OCI-LY3 (cell line): ENCODE results near the gene PAK2.

Experiments used
- H2AFZ ChIP-seq: fragments of 200-600, 300-600 bp; shearing (Covaris generic); 2 replicates; pipeline ENCODE4 v1.6.0; 2014; ENCODE audit warnings: antibody characterized with exemption, low read depth, low read length
- H3K27ac ChIP-seq: fragments of 200-600, 300-600 bp; sonication (generic); 2 replicates; pipeline ENCODE4 v1.5.1; 2014; ENCODE audit warnings: mild to moderate bottlenecking, low read length, moderate library complexity, mixed read lengths
- H3K27me3 ChIP-seq: fragments of 200-600, 300-600 bp; sonication (generic); 2 replicates; pipeline ENCODE4 v1.6.1; 2014; ENCODE audit warnings: low read depth, low read length, mixed read lengths
- H3K36me3 ChIP-seq: fragments of 200-600, 300-600 bp; sonication (generic); replicated peaks from 2 replicates; pipeline ENCODE3; 2014; ENCODE audit warnings: low read depth, low read length, mixed read lengths
- H3K4me1 ChIP-seq: fragments of 300-600, 200-600 bp; sonication (generic); 2 replicates; pipeline ENCODE4 v1.6.1; 2014; ENCODE audit warnings: low read length, mixed read lengths
- H3K4me2 ChIP-seq: fragments of 200-600, 300-600 bp; sonication (generic); 2 replicates; pipeline ENCODE4 v1.6.1; 2014; ENCODE audit warnings: low read length, mixed read lengths
- H3K4me3 ChIP-seq: fragments of 300-600, 200-600 bp; sonication (generic); 2 replicates; pipeline ENCODE4 v1.5.1; 2014; ENCODE audit warnings: antibody characterized with exemption, mild to moderate bottlenecking, low read length, moderate library complexity
- H3K79me2 ChIP-seq: fragments of 300-600, 200-600 bp; shearing (Covaris generic); 2 replicates; pipeline ENCODE4 v1.6.1; 2014; ENCODE audit warnings: mild to moderate bottlenecking, low read length, mixed read lengths
- H3K9ac ChIP-seq: fragments of 300-600, 200-600 bp; shearing (Covaris generic); 2 replicates; pipeline ENCODE4 v1.6.0; 2014; ENCODE audit warnings: mild to moderate bottlenecking, low read length, moderate library complexity
- H3K9me3 ChIP-seq: fragments of 200-600, 300-600 bp; shearing (Covaris generic); 2 replicates; pipeline ENCODE4 v1.6.1; 2014; ENCODE audit warnings: low read length, mixed read lengths; ENCODE audit not compliant: insufficient read depth
- H4K20me1 ChIP-seq: fragments of 200-600, 300-600 bp; sonication (generic); 2 replicates; pipeline ENCODE4 v1.6.1; 2016; ENCODE audit warnings: low read length, mixed read lengths; ENCODE audit not compliant: insufficient read depth
- EZH2phosphoT487 ChIP-seq: fragments of 200-600 bp; shearing (Covaris generic); IDR thresholded peaks from 2 replicates; pipeline ENCODE4 v1.6.1; 2018; ENCODE audit warnings: antibody characterized with exemption, mixed run types, low read depth
- TF ChIP-seq, protein P1 (sequence below): fragments of 200-600, 300-600 bp; sonication (generic); IDR thresholded peaks from 2 replicates; pipeline ENCODE4 v1.5.1; 2014; ENCODE audit warnings: antibody characterized with exemption, low read length, low read depth

The PAK2 gene

DNA sequence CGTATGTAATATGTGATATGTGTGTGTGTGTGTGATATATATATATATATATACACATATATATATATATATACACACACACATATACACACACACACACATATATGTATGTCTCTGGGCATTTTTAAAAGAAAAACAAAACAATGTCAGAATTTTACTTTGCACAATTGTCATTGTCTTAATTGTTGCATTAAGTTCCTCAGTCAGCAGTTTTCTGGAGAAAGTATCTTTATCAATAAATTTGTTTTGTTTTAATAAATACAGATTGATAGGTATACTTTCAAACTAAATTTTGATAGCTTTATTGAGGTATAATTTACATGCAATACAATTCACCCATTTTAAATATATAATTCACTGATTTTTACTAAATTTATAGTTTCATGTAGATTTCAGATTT, 65.1 kb downstream of the PAK2 start:
- no peak overlapping the region for H3K4me3 ChIP-seq
- no peak overlapping the region for H3K9ac ChIP-seq
- H3K27ac ChIP-seq, result no peak overlapping the region
- peaks cover 41% of the 10 kb centered on the region for H3K36me3 ChIP-seq
- H3K4me1 ChIP-seq, result no peaks in the 10 kb centered on the region
- no peak overlapping the region for H3K4me2 ChIP-seq
- no peaks in the 10 kb centered on the region for H3K9me3 ChIP-seq
- peaks cover 19% of the 10 kb centered on the region for H3K79me2 ChIP-seq
- TF ChIP-seq, protein P1, sequence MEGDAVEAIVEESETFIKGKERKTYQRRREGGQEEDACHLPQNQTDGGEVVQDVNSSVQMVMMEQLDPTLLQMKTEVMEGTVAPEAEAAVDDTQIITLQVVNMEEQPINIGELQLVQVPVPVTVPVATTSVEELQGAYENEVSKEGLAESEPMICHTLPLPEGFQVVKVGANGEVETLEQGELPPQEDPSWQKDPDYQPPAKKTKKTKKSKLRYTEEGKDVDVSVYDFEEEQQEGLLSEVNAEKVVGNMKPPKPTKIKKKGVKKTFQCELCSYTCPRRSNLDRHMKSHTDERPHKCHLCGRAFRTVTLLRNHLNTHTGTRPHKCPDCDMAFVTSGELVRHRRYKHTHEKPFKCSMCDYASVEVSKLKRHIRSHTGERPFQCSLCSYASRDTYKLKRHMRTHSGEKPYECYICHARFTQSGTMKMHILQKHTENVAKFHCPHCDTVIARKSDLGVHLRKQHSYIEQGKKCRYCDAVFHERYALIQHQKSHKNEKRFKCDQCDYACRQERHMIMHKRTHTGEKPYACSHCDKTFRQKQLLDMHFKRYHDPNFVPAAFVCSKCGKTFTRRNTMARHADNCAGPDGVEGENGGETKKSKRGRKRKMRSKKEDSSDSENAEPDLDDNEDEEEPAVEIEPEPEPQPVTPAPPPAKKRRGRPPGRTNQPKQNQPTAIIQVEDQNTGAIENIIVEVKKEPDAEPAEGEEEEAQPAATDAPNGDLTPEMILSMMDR, result no peak
- TF ChIP-seq EZH2phosphoT487, result no peak
- H4K20me1 ChIP-seq, result peaks cover 6% of the 10 kb centered on the region
- H2AFZ ChIP-seq, result no peak overlapping the region
- no peaks in the 10 kb centered on the region for H3K27me3 ChIP-seq

DNA sequence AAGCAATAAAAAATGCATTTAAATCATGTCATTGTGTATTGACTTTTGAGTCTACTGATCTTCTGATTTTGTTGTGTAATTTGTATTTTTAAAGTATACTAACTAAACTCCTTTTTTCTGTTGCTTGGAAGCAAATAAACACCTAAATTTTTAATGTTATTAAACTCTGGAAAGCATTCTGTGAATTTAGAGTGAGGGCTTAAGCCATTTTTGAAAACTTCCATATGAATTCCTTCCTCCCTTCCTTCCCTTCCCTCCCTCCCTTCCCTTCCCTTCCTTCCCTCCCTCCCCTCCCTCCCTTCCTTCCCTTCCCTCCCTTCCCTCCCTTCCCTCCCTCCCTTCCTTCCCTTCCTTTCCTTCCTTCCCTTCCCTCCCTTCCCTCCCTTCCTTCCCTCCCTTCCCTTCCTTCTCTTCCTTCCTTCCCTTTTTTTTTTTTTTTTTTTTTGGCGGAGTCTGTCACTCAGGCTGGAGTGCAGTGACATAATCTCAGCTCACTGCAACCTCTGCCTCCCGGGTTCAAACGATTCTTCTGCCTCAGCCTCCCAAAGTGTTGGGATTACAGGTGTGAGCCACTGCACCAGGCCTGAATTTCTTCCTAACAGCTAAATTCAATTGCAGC, 71.4 kb downstream of the PAK2 start:
- no peak overlapping the region for H3K4me3 ChIP-seq
- no peak overlapping the region for H3K9ac ChIP-seq
- peaks cover 48% of the 10 kb centered on the region for H3K36me3 ChIP-seq
- no peak overlapping the region for H2AFZ ChIP-seq
- H3K27ac ChIP-seq, result no peak overlapping the region
- no peaks in the 10 kb centered on the region for H3K27me3 ChIP-seq
- no peak overlapping the region for H3K4me2 ChIP-seq
- H3K4me1 ChIP-seq, result no peaks in the 10 kb centered on the region
- TF ChIP-seq, protein P1, result no peak
- no peak for TF ChIP-seq EZH2phosphoT487
- H4K20me1 ChIP-seq, result no peaks in the 10 kb centered on the region
- no peaks in the 10 kb centered on the region for H3K79me2 ChIP-seq
- H3K9me3 ChIP-seq, result no peaks in the 10 kb centered on the region

DNA sequence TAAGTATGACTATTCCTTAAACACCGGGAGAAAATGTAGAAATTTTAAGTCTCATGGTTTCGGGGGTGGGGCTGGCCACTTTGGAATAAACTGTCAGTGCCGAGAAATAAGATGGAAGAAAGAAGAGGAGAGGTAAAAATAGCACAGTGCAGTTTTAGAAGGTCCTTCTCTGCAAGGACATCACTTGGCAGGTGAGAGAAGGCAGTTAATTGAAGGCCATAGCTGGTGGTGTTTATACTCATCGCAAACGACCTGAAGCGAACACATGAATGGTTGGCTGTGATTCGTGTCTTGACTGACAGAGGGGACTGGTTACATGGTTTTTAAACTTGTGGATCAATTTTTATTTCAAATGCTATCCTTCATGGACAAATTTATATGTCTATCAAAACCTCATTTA, 73.2 kb downstream of the PAK2 start:
- no peak overlapping the region for H2AFZ ChIP-seq
- no peaks in the 10 kb centered on the region for H3K79me2 ChIP-seq
- peaks cover 34% of the 10 kb centered on the region for H3K36me3 ChIP-seq
- H4K20me1 ChIP-seq, result no peaks in the 10 kb centered on the region
- H3K27ac ChIP-seq, result no peak overlapping the region
- no peaks in the 10 kb centered on the region for H3K4me1 ChIP-seq
- H3K4me3 ChIP-seq, result no peak overlapping the region
- H3K27me3 ChIP-seq, result no peaks in the 10 kb centered on the region
- no peak overlapping the region for H3K4me2 ChIP-seq
- no peak for TF ChIP-seq EZH2phosphoT487
- TF ChIP-seq, protein P1, result no peak
- H3K9me3 ChIP-seq, result no peaks in the 10 kb centered on the region
- H3K9ac ChIP-seq, result no peak overlapping the region

DNA sequence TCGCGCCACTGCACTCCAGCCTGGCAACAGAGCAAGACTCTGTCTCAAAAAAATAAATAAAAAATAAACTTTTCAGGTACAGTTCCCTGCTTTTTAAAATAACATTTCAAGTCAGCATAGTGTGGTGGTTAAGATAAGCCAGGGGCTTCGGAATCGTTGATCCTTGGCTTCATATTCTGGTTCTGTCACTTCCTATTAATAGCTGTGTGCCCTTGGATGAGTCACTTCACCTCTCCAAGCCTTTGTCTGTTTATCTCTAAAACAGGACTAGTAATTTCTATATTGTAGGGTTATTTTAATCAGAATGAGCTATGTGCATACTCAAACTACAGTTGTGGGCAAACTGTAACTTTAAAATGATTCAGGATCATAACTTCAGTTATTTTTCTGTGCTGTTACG, 74.2 kb downstream of the PAK2 start:
- no peaks in the 10 kb centered on the region for H3K27me3 ChIP-seq
- H3K4me2 ChIP-seq, result no peak overlapping the region
- H4K20me1 ChIP-seq, result no peaks in the 10 kb centered on the region
- H2AFZ ChIP-seq, result no peak overlapping the region
- H3K4me3 ChIP-seq, result no peak overlapping the region
- H3K9me3 ChIP-seq, result no peaks in the 10 kb centered on the region
- no peak overlapping the region for H3K27ac ChIP-seq
- H3K4me1 ChIP-seq, result no peaks in the 10 kb centered on the region
- H3K36me3 ChIP-seq, result peaks cover 40% of the 10 kb centered on the region
- TF ChIP-seq, protein P1, result no peak
- no peak for TF ChIP-seq EZH2phosphoT487
- no peak overlapping the region for H3K9ac ChIP-seq
- no peaks in the 10 kb centered on the region for H3K79me2 ChIP-seq
